Measurements from ENCODE around the gene NAALADL2.

GRCh38 chr3:175199961-175200360 lies 340.8 kb downstream of the NAALADL2 start:
- TF ChIP-seq CTCF (IDR thresholded peaks at IDR 0.05) (no peak), POLR2AphosphoS5 (IDR thresholded peaks at IDR 0.05) (no peak), POLR2A (IDR thresholded peaks at IDR 0.05) (no peak), EP300 (IDR thresholded peaks at IDR 0.05) (no peak)

Measured in upper lobe of left lung (tissue), 4 donors.